ENCODE measurements around the gene ESPNL.
A peak's percentile ranks its signal among the peaks of the same experiment; 100 is the strongest.

ESPNL gene

DNA sequence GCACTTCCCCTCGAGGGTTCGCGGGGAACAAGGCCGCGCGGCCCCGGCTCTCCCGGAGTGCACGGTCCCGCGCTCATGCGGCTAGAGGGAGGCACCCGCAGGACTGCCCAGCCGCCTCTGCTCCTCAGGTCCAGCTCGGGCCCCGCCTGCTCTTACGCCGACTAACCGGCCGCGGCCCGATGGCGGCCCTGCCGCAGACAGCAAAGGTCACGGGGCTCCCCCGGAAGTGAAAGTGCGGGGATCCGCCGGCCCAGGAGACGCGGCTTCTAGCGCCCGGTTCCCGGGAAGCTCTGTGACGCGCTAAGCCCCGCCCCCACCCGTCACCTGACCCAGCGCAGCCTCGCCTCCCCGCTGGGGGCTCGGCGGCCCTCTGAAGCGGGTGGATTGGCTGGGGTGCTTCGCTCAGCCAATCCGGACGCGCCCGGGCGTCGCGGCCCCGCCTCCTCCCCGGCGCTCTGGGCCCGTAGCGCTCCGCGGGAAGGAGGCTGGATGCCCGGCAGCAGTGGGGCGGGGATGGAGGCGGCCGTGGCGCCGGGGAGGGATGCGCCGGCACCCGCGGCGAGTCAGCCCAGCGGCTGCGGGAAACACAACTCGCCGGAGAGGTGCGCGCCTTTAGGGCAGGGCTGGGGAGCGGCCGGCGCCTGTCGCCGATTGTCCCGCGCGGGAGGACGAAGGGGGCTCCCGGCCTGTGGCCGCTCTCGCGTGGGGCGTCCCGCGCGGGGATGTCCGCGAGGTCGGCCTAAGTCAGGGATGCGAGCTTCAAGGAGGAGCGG lies 39.4 kb upstream of the ESPNL start, which contains the start of gene SCLY:
Gene SCLY, plus strand, starts transcription at position 460 of the 773 bp plus-strand sequence. Its CDS starts 54 bp downstream, at position 514.
- DNase-seq (ENCODE audit: low read depth), result peak; percentile 99
- TF ChIP-seq, protein P1, sequence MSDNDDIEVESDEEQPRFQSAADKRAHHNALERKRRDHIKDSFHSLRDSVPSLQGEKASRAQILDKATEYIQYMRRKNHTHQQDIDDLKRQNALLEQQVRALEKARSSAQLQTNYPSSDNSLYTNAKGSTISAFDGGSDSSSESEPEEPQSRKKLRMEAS (IDR thresholded peaks at IDR 0.05; ENCODE audit: low read depth, low read length), result no peak
- TF ChIP-seq POLR2A (IDR thresholded peaks at IDR 0.05; ENCODE audit: extremely low read depth, insufficient read length) (peak; percentile 79), CTCF (IDR thresholded peaks at IDR 0.05; ENCODE audit: low read depth, low read length) (no peak), MYC (IDR thresholded peaks at IDR 0.05; ENCODE audit: low read depth, low read length) (peak; percentile 38; the same call in 1 of the 2 replicates)
- H3K4me3 ChIP-seq (ENCODE audit: low read depth, low read length), result peak within 1 kb of the TSS; percentile 89

- TF ChIP-seq POLR2A (IDR thresholded peaks at IDR 0.05; ENCODE audit: extremely low read depth, insufficient read length), result no peak
- peak; percentile 78 for TF ChIP-seq MYC (IDR thresholded peaks at IDR 0.05; ENCODE audit: low read depth, low read length)
- TF ChIP-seq, protein P1 (IDR thresholded peaks at IDR 0.05; ENCODE audit: low read depth, low read length), result peak; percentile 97
- peak overlapping the region; percentile 83 for H3K4me3 ChIP-seq (ENCODE audit: low read depth, low read length)
- DNase-seq (ENCODE audit: low read depth), result peak; percentile 71
Observed at GRCh38 chr2:238061315-238062202, 38.6 kb upstream of the ESPNL start.

GRCh38 chr2:238063414-238064189 lies 36.5 kb upstream of the ESPNL start:
- TF ChIP-seq, protein P1 (IDR thresholded peaks at IDR 0.05; ENCODE audit: low read depth, low read length), result no peak
- TF ChIP-seq MYC (IDR thresholded peaks at IDR 0.05; ENCODE audit: low read depth, low read length) (no peak), POLR2A (IDR thresholded peaks at IDR 0.05; ENCODE audit: extremely low read depth, insufficient read length) (no peak), CTCF (IDR thresholded peaks at IDR 0.05; ENCODE audit: low read depth, low read length) (no peak)
- no peak for DNase-seq (ENCODE audit: low read depth)
- H3K4me3 ChIP-seq (ENCODE audit: low read depth, low read length), result no peak overlapping the region

- H3K4me3 ChIP-seq (ENCODE audit: low read depth, low read length), result no peak overlapping the region
- TF ChIP-seq MYC (IDR thresholded peaks at IDR 0.05; ENCODE audit: low read depth, low read length) (no peak), CTCF (IDR thresholded peaks at IDR 0.05; ENCODE audit: low read depth, low read length) (no peak), POLR2A (IDR thresholded peaks at IDR 0.05; ENCODE audit: extremely low read depth, insufficient read length) (no peak)
- TF ChIP-seq, protein P1 (IDR thresholded peaks at IDR 0.05; ENCODE audit: low read depth, low read length), result no peak
- DNase-seq (ENCODE audit: low read depth), result no peak
Observed at GRCh38 chr2:238064376-238064775, 35.8 kb upstream of the ESPNL start.

- H3K4me3 ChIP-seq (ENCODE audit: low read depth, low read length), result no peak overlapping the region
- no peak for TF ChIP-seq CTCF (IDR thresholded peaks at IDR 0.05; ENCODE audit: low read depth, low read length)
- no peak for TF ChIP-seq MYC (IDR thresholded peaks at IDR 0.05; ENCODE audit: low read depth, low read length)
- TF ChIP-seq, protein P1 (IDR thresholded peaks at IDR 0.05; ENCODE audit: low read depth, low read length), result no peak
- no peak for TF ChIP-seq POLR2A (IDR thresholded peaks at IDR 0.05; ENCODE audit: extremely low read depth, insufficient read length)
- DNase-seq (ENCODE audit: low read depth), result no peak
Observed at GRCh38 chr2:238065071-238065846, 34.9 kb upstream of the ESPNL start.
